GM12874 (cell line): ENCODE measurements around the gene CKAP4.

Experiments
- CTCF ChIP-seq: IDR thresholded peaks from 2 replicates; pipeline ENCODE4 v1.5.1; 2011; ENCODE audit warnings: low read depth, mild to moderate bottlenecking, control low read depth, low read length, moderate library complexity; ENCODE audit not compliant: insufficient read depth

Gene CKAP4

DNA sequence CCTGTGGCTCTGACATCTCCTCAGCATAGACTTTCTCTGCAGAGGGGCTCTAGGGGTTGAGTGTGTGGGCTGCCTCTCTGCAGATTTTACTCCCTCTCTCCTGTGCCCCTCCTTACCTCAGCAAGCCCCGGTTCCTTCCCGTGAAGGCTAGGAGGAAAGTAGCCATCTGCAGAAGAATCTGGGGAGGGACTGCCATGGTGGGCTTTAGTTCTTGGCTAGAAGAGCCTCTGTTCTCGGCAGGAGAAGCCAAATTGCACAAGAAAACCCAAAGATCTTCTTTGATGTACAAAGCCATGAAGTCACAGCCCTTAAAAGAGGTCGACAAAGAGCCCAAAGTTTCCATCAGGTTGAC lies 23.5 kb downstream of the CKAP4 start:
- no peak for TF ChIP-seq CTCF

DNA sequence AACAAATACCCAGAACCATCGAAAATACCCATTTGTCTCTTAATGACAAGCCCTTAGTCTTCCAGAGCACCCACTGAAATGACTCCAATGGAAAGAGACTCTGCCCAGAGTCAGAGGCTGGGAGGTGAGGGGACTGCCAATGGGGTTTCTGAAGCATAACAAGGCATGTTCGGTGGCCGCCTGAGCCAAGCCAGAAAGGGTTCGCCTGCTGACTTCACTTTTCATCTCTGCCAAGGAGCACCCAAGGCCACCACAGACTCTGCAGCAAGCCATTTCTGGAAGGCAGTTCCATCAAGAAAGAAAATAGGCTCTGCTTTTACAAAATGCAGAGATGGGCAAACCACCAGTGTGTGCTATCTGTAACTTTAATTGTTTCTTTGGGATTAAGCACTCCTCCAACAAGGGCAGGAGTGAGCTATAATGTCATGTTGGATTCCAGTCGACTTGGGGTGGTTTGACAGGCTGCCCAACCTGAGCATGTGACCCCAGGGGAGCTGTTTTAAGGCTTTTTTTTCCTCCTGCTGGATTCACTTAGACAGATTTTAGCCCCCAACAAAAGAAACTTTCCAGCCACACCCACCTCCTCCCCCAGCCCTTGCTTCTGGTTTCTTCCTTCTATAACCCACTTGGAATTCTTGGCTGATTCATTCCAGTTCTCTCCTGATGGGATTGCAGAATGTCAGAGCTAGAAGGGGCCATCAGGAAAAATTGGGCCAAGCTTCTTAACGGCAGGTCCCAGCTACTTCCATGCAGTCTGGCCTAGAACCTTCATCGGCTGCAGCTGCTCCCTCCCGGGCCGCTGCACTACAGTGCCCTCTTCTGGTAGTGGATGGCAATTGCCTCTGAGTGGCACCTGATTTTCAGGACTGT lies 24.1 kb downstream of the CKAP4 start:
- TF ChIP-seq CTCF: peak; percentile 98

GRCh38 chr12:106220536-106220935 lies 27.3 kb downstream of the CKAP4 start:
- TF ChIP-seq CTCF: no peak

- no peak for TF ChIP-seq CTCF
Measured at GRCh38 chr12:106219043-106219442, 28.8 kb downstream of the CKAP4 start.

- no peak for TF ChIP-seq CTCF
Measured at GRCh38 chr12:106217706-106218105, 30.1 kb downstream of the CKAP4 start.

GRCh38 chr12:106214571-106214970 lies 33.2 kb downstream of the CKAP4 start:
- TF ChIP-seq CTCF: no peak

DNA sequence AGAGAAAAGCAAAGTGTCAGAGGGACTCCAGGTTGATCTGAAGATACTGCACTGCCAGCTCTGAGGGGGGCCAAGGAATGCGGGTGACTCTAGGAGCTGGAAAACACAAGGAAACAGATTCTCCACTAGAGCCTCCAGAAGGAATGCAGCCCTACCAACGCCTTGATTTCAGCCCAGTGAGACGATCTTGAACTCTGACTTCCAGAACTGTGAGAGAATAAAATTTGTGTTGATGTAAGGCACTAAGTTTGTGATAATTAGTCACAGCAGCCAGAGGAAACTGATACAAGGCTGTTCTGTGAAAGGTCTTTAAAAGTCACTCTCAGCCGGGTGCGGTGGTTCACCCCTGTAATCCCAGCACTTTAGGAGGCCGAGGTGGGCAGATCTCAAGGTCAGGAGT lies 34.2 kb downstream of the CKAP4 start:
- TF ChIP-seq CTCF: no peak
